Activated CD8-positive, alpha-beta T cell treated with anti-CD3 and anti-CD28 coated beads for 36 hours (primary cell): ENCODE data around the gene VWDE. TPM values are rescaled to one million over a fixed set of nuclear protein-coding genes. Genes with fewer than 3 reads are reported as not detected.

ENCODE experiments used
- ATAC-seq: fragments of 200-7000 bp; cut with Tn5 transposase; one replicate; pipeline ENCODE4 v1.10.0; 2021; ENCODE audit warnings: mild to moderate bottlenecking, moderate library complexity
- CTCF ChIA-PET: fragments of 350-600 bp; sonication (Branson Sonifier 250); formaldehyde crosslinking; loops from one replicate; lab custom pipeline; 2021; ENCODE audit warnings: antibody characterized with exemption; lab: Charles Lee
- POLR2A ChIA-PET: fragments of 350-600 bp; sonication (Branson Sonifier 250); formaldehyde crosslinking; loops from one replicate; lab custom pipeline; 2021; ENCODE audit warnings: antibody characterized with exemption; lab: Charles Lee
- DNase-seq: peaks from one replicate; pipeline ENCODE4 v3.0.0-alpha.2; 2020
- H3K27ac Mint-ChIP-seq: one replicate; pipeline ENCODE4 v1.8.0; 2021; ENCODE audit warnings: mild to moderate bottlenecking, mixed read lengths
- H3K27me3 Mint-ChIP-seq: one replicate; pipeline ENCODE4 v1.8.0; 2021; ENCODE audit warnings: mixed read lengths
- H3K36me3 Mint-ChIP-seq: one replicate; pipeline ENCODE4 v1.8.0; 2021; ENCODE audit warnings: low read depth, mixed read lengths
- H3K4me1 Mint-ChIP-seq: one replicate; pipeline ENCODE4 v1.8.0; 2021; ENCODE audit warnings: low read depth, mixed read lengths
- H3K4me3 Mint-ChIP-seq: one replicate; pipeline ENCODE4 v1.8.0; 2021; ENCODE audit warnings: mild to moderate bottlenecking, moderate library complexity, mixed read lengths
- H3K9me3 Mint-ChIP-seq: one replicate; pipeline ENCODE4 v1.8.0; 2021; ENCODE audit warnings: mixed read lengths
- CTCF ChIP-seq: fragments of 200-600 bp; IDR thresholded peaks from one replicate; pipeline ENCODE4 v1.8.0; 2022; ENCODE audit warnings: antibody characterized with exemption, mild to moderate bottlenecking
- intact Hi-C: fragments of 100-400 bp; cut with micrococcal nuclease; formaldehyde crosslinking; loops from one replicate; pipeline ENCODE4 v1.10.0; 2022
- total RNA-seq, 2 experiments: library from RNA; stranded (reverse); gene quantifications; one replicate each; pipeline ENCODE4 v1.2.3, GENCODE V29; 2021

VWDE gene
- total RNA-seq, 2 experiments from 2014 or later = 1.4 to 1.7 TPM

- CTCF ChIA-PET = interaction anchor here (1.0 kb wide), 1 partner anchor 49 kb away, joined by 3 read pairs; no protein-coding TSS in a partner anchor
- no peak for TF ChIP-seq CTCF
- ATAC-seq = no peak
These were observed 20.3 kb downstream of the VWDE start for GRCh38 chr7:12383377-12383776.

GRCh38 chr7:12378389-12378788 is 25.3 kb downstream of the VWDE start:
- DNase-seq (no peak), ATAC-seq (no peak)
- Mint-ChIP-seq H3K4me1 (no peaks in the 10 kb centered on the region), H3K36me3 (no peaks in the 10 kb centered on the region), H3K9me3 (no peaks in the 10 kb centered on the region), H3K27me3 (no peaks in the 10 kb centered on the region), H3K27ac (no peak overlapping the region), H3K4me3 (no peak overlapping the region)
- ChIA-PET CTCF (interaction anchor here (0.9 to 2.9 kb wide), 2 partner anchors 11 to 80 kb away, joined by 3 to 12 read pairs; no protein-coding TSS in a partner anchor), POLR2A (no interaction called here)
- no peak for TF ChIP-seq CTCF
- intact Hi-C loops = no loop called here

More at GRCh38 chr7:12383377-12383776, 20.3 kb downstream of the VWDE start:
- POLR2A ChIA-PET = no interaction called here
- Mint-ChIP-seq H3K9me3 (no peaks in the 10 kb centered on the region), H3K4me1 (no peaks in the 10 kb centered on the region), H3K4me3 (no peak overlapping the region), H3K27me3 (no peaks in the 10 kb centered on the region), H3K27ac (no peak overlapping the region), H3K36me3 (no peaks in the 10 kb centered on the region)
- intact Hi-C loops = loop anchor here (10.0 kb wide), 1 partner anchor 111 kb away; no protein-coding TSS in a partner anchor
- no peak for DNase-seq

- H3K27me3 Mint-ChIP-seq = no peaks in the 10 kb centered on the region
- H3K9me3 Mint-ChIP-seq = no peaks in the 10 kb centered on the region
- intact Hi-C loops = no loop called here
- DNase-seq (no peak), ATAC-seq (no peak)
- H3K4me3 Mint-ChIP-seq = no peak overlapping the region
- no peaks in the 10 kb centered on the region for H3K4me1 Mint-ChIP-seq
- TF ChIP-seq CTCF = no peak
- ChIA-PET POLR2A (no interaction called here), CTCF (interaction anchor here (0.9 to 2.9 kb wide), 2 partner anchors 12 to 81 kb away, joined by 3 to 12 read pairs; no protein-coding TSS in a partner anchor)
- H3K36me3 Mint-ChIP-seq = no peaks in the 10 kb centered on the region
- no peak overlapping the region for H3K27ac Mint-ChIP-seq
These were observed 26.3 kb downstream of the VWDE start for GRCh38 chr7:12377406-12377805.

- intact Hi-C loops = no loop called here
- ChIA-PET CTCF (no interaction called here), POLR2A (no interaction called here)
- H3K27ac Mint-ChIP-seq = no peak overlapping the region
- no peaks in the 10 kb centered on the region for H3K4me1 Mint-ChIP-seq
- no peak overlapping the region for H3K4me3 Mint-ChIP-seq
- TF ChIP-seq CTCF = no peak
- H3K27me3 Mint-ChIP-seq = no peaks in the 10 kb centered on the region
- no peaks in the 10 kb centered on the region for H3K9me3 Mint-ChIP-seq
- DNase-seq = no peak
- ATAC-seq = no peak
- no peaks in the 10 kb centered on the region for H3K36me3 Mint-ChIP-seq
These were observed 29.9 kb downstream of the VWDE start for GRCh38 chr7:12373580-12374263.

- H3K27me3 Mint-ChIP-seq = no peaks in the 10 kb centered on the region
- H3K4me3 Mint-ChIP-seq = no peak overlapping the region
- H3K9me3 Mint-ChIP-seq = no peaks in the 10 kb centered on the region
- no peaks in the 10 kb centered on the region for H3K4me1 Mint-ChIP-seq
- H3K36me3 Mint-ChIP-seq = no peaks in the 10 kb centered on the region
- intact Hi-C loops = no loop called here
- H3K27ac Mint-ChIP-seq = no peak overlapping the region
- ChIA-PET CTCF (no interaction called here), POLR2A (no interaction called here)
- TF ChIP-seq CTCF = no peak
- DNase-seq (no peak), ATAC-seq (no peak)
These were observed 33.4 kb downstream of the VWDE start for GRCh38 chr7:12370249-12370648.
